ENCODE measurements around the gene EVX2.

DNA sequence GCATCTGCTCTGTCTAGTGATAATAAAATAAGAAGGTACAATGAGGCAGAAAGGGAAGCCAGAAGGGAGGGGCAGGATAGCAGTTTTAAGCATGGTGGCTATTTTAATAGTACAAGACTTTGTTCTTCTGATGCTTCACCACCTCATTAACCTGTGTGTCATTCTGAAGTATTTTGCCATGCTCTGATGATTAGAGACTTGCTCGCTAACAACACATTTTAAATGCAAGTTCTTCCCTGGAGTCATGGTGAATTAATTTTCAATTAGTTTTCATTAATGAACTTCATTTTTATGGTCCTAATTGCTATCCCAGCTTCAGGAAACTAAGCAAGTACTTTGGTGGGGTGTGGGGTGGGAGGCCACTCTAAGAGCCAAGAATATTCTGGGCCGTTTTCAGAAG lies 56.0 kb downstream of the EVX2 start:
- TF ChIP-seq POLR2AphosphoS5 (IDR thresholded peaks at IDR 0.05) = no peak
- TF ChIP-seq POLR2A (IDR thresholded peaks at IDR 0.05) = no peak
